GM10266 (cell line): ENCODE data around the gene CACFD1.

ENCODE experiments used
- DNase-seq: peaks from one replicate; pipeline ENCODE4 v3.0.0; 2012; ENCODE audit errors: extremely low spot score
- CTCF ChIP-seq: IDR thresholded peaks from 2 replicates; pipeline ENCODE4 v1.5.1; 2012; ENCODE audit warnings: mild to moderate bottlenecking, low read depth; ENCODE audit not compliant: control insufficient read depth, insufficient read depth; ENCODE audit errors: missing control alignments

Gene CACFD1

GRCh38 chr9:133506653-133507038, 46.9 kb downstream of the CACFD1 start:
- no peak for TF ChIP-seq CTCF
- no peak for DNase-seq

GRCh38 chr9:133507246-133507965, 47.6 kb downstream of the CACFD1 start:
- TF ChIP-seq CTCF: no peak
- no peak for DNase-seq

- DNase-seq: no peak
- TF ChIP-seq CTCF: no peak
These were observed 48.3 kb downstream of the CACFD1 start for GRCh38 chr9:133508046-133508445.

- DNase-seq: no peak
- no peak for TF ChIP-seq CTCF
These were observed 49.7 kb downstream of the CACFD1 start for GRCh38 chr9:133509179-133510083.

- TF ChIP-seq CTCF: no peak
- DNase-seq: no peak
These were observed 51.2 kb downstream of the CACFD1 start for GRCh38 chr9:133510926-133511505.

- no peak for TF ChIP-seq CTCF
- DNase-seq: no peak
These were observed 51.8 kb downstream of the CACFD1 start for GRCh38 chr9:133511607-133512006.
